ENCODE data around the gene AOX1. TPM values are rescaled to one million over a fixed set of nuclear protein-coding genes. Genes with fewer than 3 reads are reported as not detected.
"Not testable (repeated sequence)": the region's sequence is repeated elsewhere in the genome, so short reads cannot be mapped to it uniquely, and the experiment has no call there.

Gene AOX1
- total RNA-seq, 2 experiments from 2014 or later = 0.05 to 0.15 TPM

GRCh38 chr2:200624026-200624425, 38.2 kb downstream of the AOX1 start:
- no peak overlapping the region for H3K27ac Mint-ChIP-seq
- ChIA-PET POLR2A (interaction anchor here (0.9 kb wide), 1 partner anchor 101 kb away, joined by 3 read pairs; no protein-coding TSS in a partner anchor), CTCF (no interaction called here)
- peaks cover 10% of the 10 kb centered on the region for H3K27me3 Mint-ChIP-seq
- DNase-seq = no peak
- no peaks in the 10 kb centered on the region for H3K9me3 Mint-ChIP-seq
- H3K4me3 Mint-ChIP-seq = no peak overlapping the region
- H3K36me3 Mint-ChIP-seq (ENCODE audit: low read depth) = no peaks in the 10 kb centered on the region
- H3K4me1 Mint-ChIP-seq = peaks cover 4% of the 10 kb centered on the region

DNA sequence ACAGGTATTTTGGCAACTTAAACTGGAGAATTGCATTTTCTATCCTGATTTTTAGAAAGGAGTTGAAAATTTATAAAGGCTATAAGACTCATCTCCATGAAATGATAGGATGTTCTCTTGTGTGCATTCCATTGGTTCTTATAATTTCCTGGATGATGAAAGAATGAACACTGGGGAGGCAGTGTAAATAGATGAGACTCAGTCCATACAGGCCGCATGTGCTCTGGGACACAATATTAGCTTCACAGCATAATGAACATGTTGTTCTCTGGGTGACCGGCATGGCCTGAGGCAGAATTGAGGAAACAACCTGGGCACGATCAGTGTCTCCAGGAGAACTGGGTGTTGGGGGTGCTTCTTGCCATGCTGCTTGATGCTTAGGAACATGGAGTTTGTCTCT, 38.8 kb downstream of the AOX1 start:
- Mint-ChIP-seq H3K27me3 (peaks cover 15% of the 10 kb centered on the region), H3K27ac (no peak overlapping the region), H3K36me3 (ENCODE audit: low read depth) (no peaks in the 10 kb centered on the region), H3K9me3 (no peaks in the 10 kb centered on the region), H3K4me1 (peaks cover 2% of the 10 kb centered on the region), H3K4me3 (no peak overlapping the region)
- DNase-seq = no peak
- POLR2A ChIA-PET = interaction anchor here (0.9 kb wide), 1 partner anchor 101 kb away, joined by 3 read pairs; no protein-coding TSS in a partner anchor
- CTCF ChIA-PET = no interaction called here

DNA sequence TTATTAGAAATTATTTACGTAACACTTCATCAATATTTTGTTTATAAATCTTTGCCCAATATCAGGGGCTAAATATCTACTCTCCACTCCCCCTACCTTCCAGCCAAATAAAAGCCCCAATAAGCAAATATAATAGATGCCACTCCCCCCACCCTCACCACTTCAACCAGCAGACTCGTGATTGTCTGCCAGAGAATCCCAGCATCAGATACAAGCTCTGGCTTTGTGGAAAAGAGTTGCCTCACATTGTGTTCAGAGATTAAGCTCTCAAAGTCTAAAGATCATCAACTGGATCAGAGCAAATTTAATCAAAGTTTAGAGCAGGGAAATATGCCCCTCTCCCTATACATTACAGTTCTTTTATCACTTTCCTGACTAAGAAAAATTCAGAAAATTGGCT, 39.5 kb downstream of the AOX1 start:
- H3K36me3 Mint-ChIP-seq (ENCODE audit: low read depth) = no peaks in the 10 kb centered on the region
- no peak for DNase-seq
- POLR2A ChIA-PET = interaction anchor here (1.4 kb wide), 1 partner anchor 10 kb away, joined by 4 read pairs; no protein-coding TSS in a partner anchor
- H3K4me3 Mint-ChIP-seq = no peak overlapping the region
- H3K4me1 Mint-ChIP-seq = peaks cover 2% of the 10 kb centered on the region
- H3K27me3 Mint-ChIP-seq = peaks cover 18% of the 10 kb centered on the region
- H3K27ac Mint-ChIP-seq = no peak overlapping the region
- H3K9me3 Mint-ChIP-seq = no peaks in the 10 kb centered on the region
- CTCF ChIA-PET = no interaction called here

DNA sequence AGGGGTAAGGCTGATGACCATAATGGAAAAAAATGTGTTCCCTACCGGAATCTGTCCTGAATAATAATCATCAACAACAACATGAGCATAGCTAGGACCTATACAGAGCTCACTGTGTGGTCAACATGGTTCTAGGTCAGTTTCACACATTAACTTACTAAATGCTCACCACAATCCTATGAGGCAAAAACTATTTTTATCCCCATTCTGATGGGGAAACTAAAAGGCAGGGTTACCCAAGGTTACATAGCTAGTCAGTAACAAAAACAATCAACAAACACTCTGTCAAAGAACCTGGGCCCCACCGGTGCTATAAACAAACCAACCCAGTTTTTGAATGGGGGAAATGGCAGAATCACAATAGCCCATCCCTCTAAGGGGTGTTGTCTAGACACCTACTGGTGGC, 40.1 kb downstream of the AOX1 start:
- no peak overlapping the region for H3K27ac Mint-ChIP-seq
- H3K36me3 Mint-ChIP-seq (ENCODE audit: low read depth) = no peaks in the 10 kb centered on the region
- H3K27me3 Mint-ChIP-seq = peaks cover 23% of the 10 kb centered on the region
- POLR2A ChIA-PET = interaction anchor here (1.4 kb wide), 1 partner anchor 9 kb away, joined by 4 read pairs; no protein-coding TSS in a partner anchor
- CTCF ChIA-PET = no interaction called here
- peaks cover 2% of the 10 kb centered on the region for H3K4me1 Mint-ChIP-seq
- no peak overlapping the region for H3K4me3 Mint-ChIP-seq
- no peaks in the 10 kb centered on the region for H3K9me3 Mint-ChIP-seq
- DNase-seq = no peak

- POLR2A ChIA-PET = no interaction called here
- Mint-ChIP-seq H3K27ac (no peak overlapping the region), H3K4me1 (peaks cover 2% of the 10 kb centered on the region), H3K9me3 (no peaks in the 10 kb centered on the region), H3K36me3 (ENCODE audit: low read depth) (no peaks in the 10 kb centered on the region), H3K4me3 (no peak overlapping the region), H3K27me3 (peaks cover 28% of the 10 kb centered on the region)
- CTCF ChIA-PET = no interaction called here
- DNase-seq = no peak
Observed at GRCh38 chr2:200627110-200627770, 41.4 kb downstream of the AOX1 start.

DNA sequence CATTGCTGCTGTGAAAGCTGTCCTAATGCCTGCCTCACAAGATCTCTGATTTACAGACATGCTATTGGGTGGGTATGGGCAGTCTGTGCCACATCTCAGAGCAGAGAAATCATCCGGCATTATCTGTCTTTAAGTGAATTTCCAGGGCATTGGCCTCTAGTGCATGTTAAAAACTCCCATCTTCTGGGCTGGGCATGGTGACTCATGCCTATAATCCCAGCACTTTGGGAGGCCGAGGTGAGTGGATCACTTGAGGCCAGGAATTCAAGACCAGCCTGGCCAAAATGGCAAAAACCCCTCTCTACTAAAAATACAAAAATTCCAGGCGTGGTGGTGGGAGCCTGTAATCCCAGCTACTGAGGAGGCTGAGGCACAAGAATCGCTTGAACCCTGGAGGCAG, 42.6 kb downstream of the AOX1 start:
- H3K36me3 Mint-ChIP-seq (ENCODE audit: low read depth); DNase-seq; H3K4me3 Mint-ChIP-seq; CTCF ChIA-PET; H3K9me3 Mint-ChIP-seq; H3K4me1 Mint-ChIP-seq; H3K27ac Mint-ChIP-seq; POLR2A ChIA-PET: not testable (repeated sequence)
- H3K27me3 Mint-ChIP-seq = peaks cover 35% of the 10 kb centered on the region

- ChIA-PET CTCF (no interaction called here), POLR2A (no interaction called here)
- Mint-ChIP-seq H3K27ac (no peak overlapping the region), H3K27me3 (peaks cover 46% of the 10 kb centered on the region), H3K9me3 (no peaks in the 10 kb centered on the region), H3K4me3 (no peak overlapping the region), H3K4me1 (no peaks in the 10 kb centered on the region), H3K36me3 (ENCODE audit: low read depth) (no peaks in the 10 kb centered on the region)
- no peak for DNase-seq
Observed at GRCh38 chr2:200631287-200631686, 45.5 kb downstream of the AOX1 start.

DNA sequence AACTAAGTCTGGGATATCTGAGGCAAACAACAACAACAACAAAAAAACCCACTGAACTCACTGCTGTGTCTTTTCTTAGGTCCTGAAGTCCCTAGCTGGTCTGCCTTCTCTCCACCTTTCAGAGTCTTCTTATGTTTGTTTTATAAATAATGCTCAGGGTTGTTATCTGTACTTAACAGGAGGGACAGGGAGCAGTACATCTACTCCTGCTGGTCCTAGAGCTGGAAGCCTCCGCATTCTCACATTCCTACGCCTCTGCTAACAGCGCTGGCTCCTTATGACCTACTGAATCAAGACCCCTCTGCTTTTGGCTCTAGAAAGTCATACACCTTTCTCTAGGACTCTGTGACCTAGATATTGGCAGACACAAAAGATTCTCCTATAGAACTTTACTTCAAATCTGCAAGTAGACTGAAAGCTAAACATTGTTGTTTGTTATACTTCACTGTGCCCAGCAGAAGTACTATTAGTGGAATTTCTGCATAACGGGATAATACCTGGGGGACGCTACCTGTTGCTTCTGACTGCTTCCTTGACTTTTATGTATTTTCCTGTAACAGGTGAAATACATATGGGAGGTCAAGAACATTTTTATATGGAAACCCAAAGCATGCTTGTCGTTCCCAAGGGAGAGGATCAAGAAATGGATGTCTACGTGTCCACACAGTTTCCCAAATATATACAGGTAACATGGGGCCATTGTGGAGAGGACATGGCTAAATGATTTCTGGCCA, 48.6 kb downstream of the AOX1 start:
- ChIA-PET POLR2A (interaction anchor here (1.2 kb wide), 1 partner anchor 8 kb away, joined by 4 read pairs; no protein-coding TSS in a partner anchor), CTCF (no interaction called here)
- DNase-seq = no peak
- H3K9me3 Mint-ChIP-seq = no peaks in the 10 kb centered on the region
- H3K27ac Mint-ChIP-seq = no peak overlapping the region
- H3K4me3 Mint-ChIP-seq = no peak overlapping the region
- no peaks in the 10 kb centered on the region for H3K36me3 Mint-ChIP-seq (ENCODE audit: low read depth)
- H3K27me3 Mint-ChIP-seq = peaks cover 35% of the 10 kb centered on the region
- no peaks in the 10 kb centered on the region for H3K4me1 Mint-ChIP-seq

DNA sequence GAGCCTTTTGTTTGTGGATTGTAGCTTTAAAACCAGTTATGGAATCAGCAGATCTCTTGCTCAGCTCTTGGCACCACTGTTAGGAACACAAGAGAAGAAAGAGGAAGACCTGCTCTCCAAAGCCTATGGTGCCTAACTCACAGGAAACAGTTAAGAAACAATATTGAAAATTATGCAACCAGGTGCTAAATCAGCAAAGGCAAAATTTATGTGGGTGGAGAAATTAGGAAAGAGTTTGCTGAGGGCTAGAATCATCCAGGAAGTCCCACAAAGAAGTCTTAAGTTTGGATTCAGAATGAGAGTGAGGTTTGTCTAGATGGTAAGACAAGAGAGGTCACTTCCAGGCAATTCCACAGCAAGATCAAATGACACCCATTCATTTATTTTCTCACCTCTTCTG, 49.4 kb downstream of the AOX1 start:
- H3K4me3 Mint-ChIP-seq = no peak overlapping the region
- H3K9me3 Mint-ChIP-seq = no peaks in the 10 kb centered on the region
- H3K27me3 Mint-ChIP-seq = peaks cover 30% of the 10 kb centered on the region
- CTCF ChIA-PET = no interaction called here
- H3K27ac Mint-ChIP-seq = no peak overlapping the region
- no peaks in the 10 kb centered on the region for H3K36me3 Mint-ChIP-seq (ENCODE audit: low read depth)
- no peak for DNase-seq
- POLR2A ChIA-PET = interaction anchor here (1.2 kb wide), 1 partner anchor 9 kb away, joined by 4 read pairs; no protein-coding TSS in a partner anchor
- no peaks in the 10 kb centered on the region for H3K4me1 Mint-ChIP-seq

DNA sequence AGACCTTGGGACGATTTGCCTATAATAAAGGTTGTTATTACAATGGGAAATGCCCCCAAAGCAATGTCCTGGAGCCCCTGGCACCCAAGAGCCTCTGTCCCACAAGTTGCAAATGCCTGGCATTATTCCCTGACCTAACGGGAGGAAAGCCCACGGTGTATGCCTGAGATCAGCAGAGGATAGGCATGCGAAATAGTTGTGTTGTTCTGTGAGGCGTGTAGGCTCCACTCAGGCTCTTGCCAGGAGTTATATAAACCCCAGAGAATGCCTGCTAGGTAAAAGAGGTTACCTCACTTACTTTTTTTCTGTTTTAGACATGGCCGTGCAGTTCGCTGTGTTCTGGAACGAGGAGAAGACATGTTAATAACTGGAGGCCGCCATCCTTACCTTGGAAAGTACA, 52.1 kb downstream of the AOX1 start:
- H3K27me3 Mint-ChIP-seq = peaks cover 19% of the 10 kb centered on the region
- H3K4me1 Mint-ChIP-seq = no peaks in the 10 kb centered on the region
- CTCF ChIA-PET = no interaction called here
- H3K4me3 Mint-ChIP-seq = no peak overlapping the region
- no peaks in the 10 kb centered on the region for H3K36me3 Mint-ChIP-seq (ENCODE audit: low read depth)
- no peak overlapping the region for H3K27ac Mint-ChIP-seq
- H3K9me3 Mint-ChIP-seq = no peaks in the 10 kb centered on the region
- no peak for DNase-seq
- POLR2A ChIA-PET = no interaction called here

- no peaks in the 10 kb centered on the region for H3K36me3 Mint-ChIP-seq (ENCODE audit: low read depth)
- ChIA-PET CTCF (no interaction called here), POLR2A (no interaction called here)
- H3K4me3 Mint-ChIP-seq = no peak overlapping the region
- no peaks in the 10 kb centered on the region for H3K9me3 Mint-ChIP-seq
- no peak for DNase-seq
- H3K27ac Mint-ChIP-seq = no peak overlapping the region
- H3K4me1 Mint-ChIP-seq = no peaks in the 10 kb centered on the region
- H3K27me3 Mint-ChIP-seq = peaks cover 2% of the 10 kb centered on the region
Observed at GRCh38 chr2:200640176-200640575, 54.4 kb downstream of the AOX1 start.

- Mint-ChIP-seq H3K27me3 (peaks cover 5% of the 10 kb centered on the region), H3K36me3 (ENCODE audit: low read depth) (no peaks in the 10 kb centered on the region), H3K4me3 (no peak overlapping the region), H3K9me3 (no peaks in the 10 kb centered on the region), H3K27ac (no peak overlapping the region), H3K4me1 (no peaks in the 10 kb centered on the region)
- CTCF ChIA-PET = no interaction called here
- POLR2A ChIA-PET = no interaction called here
- no peak for DNase-seq
Observed at GRCh38 chr2:200640901-200641300, 55.1 kb downstream of the AOX1 start.

- H3K4me3 Mint-ChIP-seq; POLR2A ChIA-PET; H3K27ac Mint-ChIP-seq; H3K9me3 Mint-ChIP-seq; H3K4me1 Mint-ChIP-seq; DNase-seq; H3K36me3 Mint-ChIP-seq (ENCODE audit: low read depth); CTCF ChIA-PET: not testable (repeated sequence)
- peaks cover 21% of the 10 kb centered on the region for H3K27me3 Mint-ChIP-seq
Observed at GRCh38 chr2:200648518-200649281, 62.9 kb downstream of the AOX1 start.

Data from activated CD4-positive, alpha-beta memory T cell treated with anti-CD3 and anti-CD28 coated beads, Interleukin-2, amount 10 ng/mL, durations not matched to agents 7 days and 5 days (primary cell).